Activated gamma-delta T cell treated with Interleukin-2 at 50 U/mL for 16 hours (primary cell): Measurements from ENCODE around the gene ZFYVE28.

ENCODE experiments used
- DNase-seq: peaks from one replicate; pipeline ENCODE4 v3.0.0-alpha.2; 2020

Gene ZFYVE28

GRCh38 chr4:2300431-2301224 lies 117.8 kb downstream of the ZFYVE28 start:
- no peak for DNase-seq

DNA sequence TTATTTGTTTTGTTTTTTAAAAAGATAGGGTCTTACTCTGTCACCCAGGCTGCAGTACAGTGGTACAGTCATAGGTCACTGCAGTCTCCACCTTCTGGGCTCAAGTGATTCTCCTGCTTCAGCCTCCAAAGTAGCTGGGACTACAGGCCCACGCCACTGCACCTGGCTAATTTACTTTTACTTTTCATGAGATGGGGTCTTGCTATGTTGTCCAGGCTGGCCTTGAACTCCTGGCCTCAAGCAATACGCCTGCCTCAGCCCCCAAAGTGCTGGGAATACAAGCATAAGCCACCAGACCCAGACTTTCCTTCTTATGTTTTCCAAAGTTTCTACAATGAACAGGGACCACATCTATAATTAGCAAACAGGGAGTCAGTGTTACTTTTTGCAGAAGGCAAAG lies 118.7 kb downstream of the ZFYVE28 start:
- DNase-seq, result no peak

GRCh38 chr4:2298532-2298991 lies 119.9 kb downstream of the ZFYVE28 start:
- no peak for DNase-seq

DNA sequence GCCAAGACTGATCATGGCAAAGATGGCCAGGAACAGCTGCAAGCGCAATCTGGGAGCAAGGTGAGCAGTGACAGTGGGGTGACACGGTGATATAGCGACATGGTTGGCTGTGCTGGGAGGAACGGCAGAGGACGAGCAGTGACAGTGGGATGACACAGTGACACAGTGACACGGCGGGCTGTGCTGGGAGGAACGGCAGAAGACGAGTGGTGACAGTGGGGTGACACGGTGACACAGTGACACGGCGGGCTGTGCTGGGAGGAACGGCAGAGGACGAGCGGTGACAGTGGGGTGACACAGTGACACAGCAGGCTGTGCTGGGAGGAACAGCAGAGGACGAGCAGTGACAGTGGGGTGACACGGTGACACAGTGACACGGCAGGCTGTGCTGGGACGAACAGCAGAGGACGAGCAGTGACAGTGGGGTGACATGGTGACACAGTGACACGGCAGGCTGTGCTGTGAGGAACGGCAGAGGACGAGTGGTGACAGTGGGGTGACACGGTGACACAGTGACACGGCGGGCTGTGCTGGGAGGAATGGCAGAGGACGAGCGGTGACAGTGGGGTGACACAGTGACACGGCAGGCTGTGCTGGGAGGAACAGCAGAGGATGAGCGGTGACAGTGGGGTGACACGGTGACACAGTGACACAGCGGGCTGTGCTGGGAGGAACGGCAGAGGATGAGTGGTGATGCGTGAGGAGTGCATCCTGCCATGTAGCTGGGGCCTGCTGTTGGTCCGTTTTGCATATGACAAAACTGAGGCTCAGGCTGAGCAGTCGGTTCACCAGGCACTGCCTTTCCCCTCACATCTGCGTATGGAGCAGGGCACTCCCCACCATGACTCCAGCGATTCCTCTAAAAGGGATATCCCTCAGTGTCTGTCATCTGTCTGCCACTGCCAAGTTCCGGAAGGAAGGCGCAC lies 120.6 kb downstream of the ZFYVE28 start:
- no peak for DNase-seq

GRCh38 chr4:2296631-2297601 lies 121.5 kb downstream of the ZFYVE28 start:
- DNase-seq, result no peak

DNA sequence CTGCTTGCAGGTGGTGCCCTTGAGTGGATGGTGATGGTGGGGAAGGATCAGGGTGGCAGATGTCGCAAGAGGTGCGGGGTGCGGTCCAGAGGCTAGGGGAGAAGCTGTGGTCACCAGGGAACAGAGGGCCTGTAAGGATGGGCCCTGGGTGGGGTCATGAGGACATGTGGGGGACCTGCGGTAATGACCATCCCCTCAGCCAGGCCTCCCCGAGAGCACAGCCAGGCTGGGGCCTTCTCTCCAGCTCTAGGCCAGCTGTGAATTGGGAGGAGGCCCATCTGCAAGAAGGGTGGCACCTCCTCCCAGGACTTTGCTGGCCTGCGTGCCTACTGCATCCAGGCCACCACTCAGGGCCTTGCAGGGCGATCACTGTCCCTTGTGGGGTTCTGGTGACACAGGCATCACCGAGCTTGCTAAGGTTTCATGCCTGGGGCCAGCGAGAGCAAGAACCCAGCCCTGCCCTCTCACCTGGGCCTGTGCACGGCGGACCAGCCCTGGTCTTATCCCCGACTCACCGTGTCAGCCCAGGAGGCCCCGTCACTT lies 122.5 kb downstream of the ZFYVE28 start:
- no peak for DNase-seq

DNA sequence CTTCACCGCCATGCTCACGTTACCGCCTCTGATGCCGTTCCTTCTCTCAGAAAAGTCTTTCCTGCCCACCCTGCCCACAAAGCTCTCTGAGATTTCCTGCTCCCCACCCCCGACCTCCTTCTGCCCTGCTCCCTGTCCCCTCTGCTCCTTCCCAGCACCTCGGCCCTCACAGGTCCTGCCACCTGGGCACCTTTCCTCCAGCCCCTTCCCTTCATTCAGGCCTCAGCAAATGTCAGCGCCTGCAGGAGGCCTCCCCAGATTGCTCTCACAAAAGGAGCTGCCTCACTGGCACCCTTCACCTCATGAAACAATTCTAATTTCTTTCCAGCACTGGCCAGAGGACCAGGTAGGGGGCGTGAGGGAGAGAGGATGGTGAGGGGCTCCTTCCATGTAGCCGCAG lies 122.9 kb downstream of the ZFYVE28 start:
- DNase-seq, result no peak

DNA sequence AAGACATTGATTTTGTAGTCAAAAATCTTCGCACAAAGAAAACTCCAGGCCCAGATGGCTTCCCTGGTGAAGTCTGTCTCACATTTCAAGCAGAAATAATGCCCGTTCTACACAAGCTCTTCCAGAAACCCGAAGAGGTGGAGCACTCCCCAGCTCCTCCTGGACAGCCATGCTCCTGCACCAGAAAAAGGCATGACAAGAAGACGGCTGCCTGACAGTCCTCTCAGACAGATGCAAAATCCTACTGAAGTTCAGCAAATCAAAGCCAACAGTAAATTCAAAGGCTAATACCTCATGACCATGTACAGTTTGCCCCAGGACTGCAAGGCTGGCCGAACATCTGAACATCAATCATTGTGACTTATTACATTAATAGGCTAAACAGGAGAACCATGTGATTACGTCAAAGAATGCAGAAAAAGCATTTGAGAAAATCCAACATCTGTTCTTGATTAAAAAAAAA lies 125.8 kb downstream of the ZFYVE28 start:
- DNase-seq, result no peak

DNA sequence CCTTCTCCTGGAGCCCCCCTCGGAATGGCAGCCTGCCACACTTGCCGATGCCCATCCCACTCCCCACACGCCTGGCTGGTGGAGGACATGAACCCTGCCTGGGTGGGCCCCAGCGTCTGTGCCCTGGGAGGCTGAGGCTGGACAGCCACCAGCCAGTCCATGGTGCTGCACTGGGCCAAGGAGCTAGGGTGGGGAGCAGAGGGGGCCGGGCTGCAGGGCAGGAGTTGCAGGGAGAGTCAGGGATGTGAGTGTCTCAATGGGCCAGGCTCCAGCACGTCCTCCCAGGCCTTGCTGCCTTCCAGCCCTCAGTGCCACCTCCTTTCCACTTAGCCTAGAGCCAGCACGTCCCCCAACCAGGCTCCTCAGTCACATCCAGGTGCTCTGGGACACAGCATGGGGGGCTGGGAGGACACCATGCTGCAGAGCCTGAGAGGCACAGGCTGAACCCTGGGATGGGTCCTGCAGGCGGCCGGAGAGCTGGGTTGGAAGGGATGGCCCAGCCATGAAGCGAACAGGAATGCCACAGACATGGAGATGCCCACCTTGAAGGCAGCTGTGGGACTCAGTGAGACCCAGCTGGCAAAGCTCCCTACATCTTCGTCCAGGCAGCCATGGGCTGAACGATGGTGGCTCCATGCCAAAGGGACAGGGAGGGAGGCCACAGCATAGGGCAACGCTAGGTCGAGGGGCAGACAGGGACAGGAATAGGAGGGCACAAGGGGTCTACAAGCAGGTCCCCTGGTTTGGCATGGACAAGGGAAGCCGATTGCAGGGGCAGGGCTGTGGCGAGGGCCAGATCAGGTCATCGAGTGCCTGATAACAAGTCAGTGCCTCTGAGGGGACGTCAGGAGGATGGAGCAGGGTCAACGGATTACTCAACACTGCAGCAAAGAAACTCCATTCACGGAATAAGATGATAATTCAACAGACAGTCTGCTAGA lies 126.5 kb downstream of the ZFYVE28 start:
- DNase-seq, result no peak

- peak; percentile 84 for DNase-seq
These were observed 127.3 kb downstream of the ZFYVE28 start for GRCh38 chr4:2290974-2291704.

GRCh38 chr4:2290488-2290887 lies 128.0 kb downstream of the ZFYVE28 start:
- no peak for DNase-seq

- DNase-seq, result no peak
These were observed 128.5 kb downstream of the ZFYVE28 start for GRCh38 chr4:2289955-2290333.

DNA sequence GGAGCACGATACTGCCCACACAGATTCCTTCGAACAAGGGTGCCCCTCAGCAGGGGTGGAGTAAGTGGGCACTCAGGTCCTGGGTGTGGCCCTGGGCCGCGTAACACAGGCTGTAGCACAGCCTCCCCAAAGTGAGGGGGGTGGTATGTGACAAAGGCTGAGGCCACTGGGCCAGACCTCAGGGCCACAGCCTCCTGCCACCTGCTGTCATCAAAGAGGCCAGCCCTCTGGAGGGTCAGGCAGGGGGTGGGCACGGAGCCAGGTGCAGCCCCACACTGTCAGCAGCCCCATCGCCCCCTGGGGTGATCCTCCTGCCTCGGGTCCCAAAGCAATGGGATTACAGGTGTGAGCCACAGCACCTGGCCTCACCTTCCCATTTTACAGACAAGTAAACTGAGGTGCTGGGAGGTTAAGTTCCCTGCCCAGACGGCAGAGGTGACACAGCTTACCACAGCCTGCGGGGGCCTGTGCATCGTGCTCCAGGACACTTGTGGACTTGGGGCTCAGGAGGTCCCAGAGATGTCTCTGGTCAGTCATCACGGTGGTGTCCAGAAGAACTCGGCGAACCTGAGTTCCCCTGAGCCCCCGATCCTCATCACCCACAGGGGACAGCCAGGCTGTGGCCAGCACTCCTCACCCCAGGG lies 129.0 kb downstream of the ZFYVE28 start:
- DNase-seq, result no peak

GRCh38 chr4:2288051-2288541 lies 130.3 kb downstream of the ZFYVE28 start:
- no peak for DNase-seq

DNA sequence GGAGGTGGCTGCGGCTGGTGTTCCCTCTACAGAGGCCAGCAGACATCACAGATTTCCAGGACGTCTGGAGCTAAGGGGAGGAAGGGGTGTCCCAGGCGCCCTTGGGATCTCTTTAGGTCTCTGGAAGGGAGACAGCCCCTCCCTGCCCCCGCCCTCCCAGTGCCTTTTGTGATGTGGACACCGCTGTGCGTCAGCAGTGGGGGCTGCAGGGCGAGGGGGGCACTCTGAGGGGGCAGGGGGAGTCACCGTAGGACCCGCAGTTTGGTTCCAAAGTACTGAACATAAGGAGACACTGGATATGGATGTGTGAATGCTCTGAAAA lies 130.9 kb downstream of the ZFYVE28 start:
- DNase-seq, result no peak

DNA sequence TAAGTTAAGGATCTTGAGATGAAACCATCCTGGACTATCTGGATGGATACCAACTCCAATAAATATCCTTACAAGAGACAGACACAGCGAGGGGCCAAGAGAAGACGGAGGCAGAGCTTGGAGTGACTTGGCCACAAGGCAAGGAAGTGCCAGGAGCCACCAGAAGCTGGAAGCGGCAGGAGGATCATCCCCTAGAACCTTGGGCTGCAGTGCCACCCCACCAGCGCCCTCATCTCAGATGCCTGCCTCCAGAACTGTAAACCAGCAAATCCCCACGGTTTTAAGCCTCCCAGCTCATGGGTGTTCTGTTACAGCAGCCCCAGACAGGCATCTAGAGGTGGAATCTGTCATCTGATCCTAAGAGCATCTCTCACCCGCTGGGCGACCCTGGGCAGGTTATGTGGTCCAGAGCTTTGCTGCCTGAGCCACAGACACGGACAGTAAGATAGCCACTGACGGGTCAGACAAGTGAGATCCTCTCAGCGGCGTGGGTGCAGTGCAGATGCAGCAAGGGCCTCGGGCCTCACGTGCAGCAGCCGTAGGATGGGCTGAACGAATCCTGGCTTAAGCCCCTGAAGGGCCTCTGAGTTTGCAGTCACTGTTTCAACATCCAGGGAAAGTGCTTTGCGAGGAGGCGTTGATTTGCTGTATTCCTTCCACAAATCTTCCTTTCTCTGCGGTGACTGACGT lies 131.4 kb downstream of the ZFYVE28 start:
- DNase-seq, result no peak

DNA sequence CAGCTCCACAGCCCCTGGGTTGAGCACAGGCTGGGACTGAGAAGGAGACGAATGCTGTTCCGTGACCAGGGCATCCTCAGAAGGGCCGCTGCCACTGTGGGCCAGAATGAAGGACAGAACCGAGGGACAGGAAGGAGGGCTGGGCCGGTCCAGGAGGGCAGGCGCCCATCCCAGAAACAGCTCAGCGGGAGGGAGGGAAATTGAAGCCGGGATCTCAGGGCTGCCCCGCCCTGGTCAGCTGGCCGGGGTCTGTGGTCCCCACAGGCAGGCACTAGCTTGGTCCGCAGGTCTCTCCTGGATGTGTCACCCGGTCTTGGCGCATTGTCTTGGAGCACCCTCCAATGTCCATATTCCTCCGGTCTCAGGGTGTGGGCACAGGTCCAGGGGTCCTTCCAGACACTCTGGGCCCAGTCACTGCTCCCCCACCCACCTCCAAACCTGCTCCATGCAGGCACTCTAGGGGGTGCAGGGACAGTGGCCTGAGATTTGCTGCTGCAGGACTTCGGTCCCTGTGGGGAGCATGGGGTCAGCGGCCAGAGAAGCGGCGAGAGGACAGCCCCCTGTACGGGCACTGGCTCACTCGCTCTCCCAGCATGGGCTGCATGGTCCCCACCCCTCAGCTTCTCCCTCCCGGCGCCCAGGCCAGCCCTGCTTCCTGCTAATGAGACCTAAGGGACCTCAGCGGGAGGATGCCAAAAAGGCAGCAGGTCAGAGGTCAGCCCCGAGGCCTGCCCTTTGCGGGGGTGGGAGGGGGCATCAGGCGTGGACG lies 132.6 kb downstream of the ZFYVE28 start:
- no peak for DNase-seq

GRCh38 chr4:2284934-2285612 lies 133.4 kb downstream of the ZFYVE28 start:
- no peak for DNase-seq
